Islet of Langerhans (tissue), 1 donor: ENCODE measurements around the gene MYH11.

Experiments used
- FAIRE-seq: peaks from one replicate; lab custom pipeline; 2011; peaks lifted over from hg19 to GRCh38; lab: Jason Lieb, UNC

MYH11 gene

DNA sequence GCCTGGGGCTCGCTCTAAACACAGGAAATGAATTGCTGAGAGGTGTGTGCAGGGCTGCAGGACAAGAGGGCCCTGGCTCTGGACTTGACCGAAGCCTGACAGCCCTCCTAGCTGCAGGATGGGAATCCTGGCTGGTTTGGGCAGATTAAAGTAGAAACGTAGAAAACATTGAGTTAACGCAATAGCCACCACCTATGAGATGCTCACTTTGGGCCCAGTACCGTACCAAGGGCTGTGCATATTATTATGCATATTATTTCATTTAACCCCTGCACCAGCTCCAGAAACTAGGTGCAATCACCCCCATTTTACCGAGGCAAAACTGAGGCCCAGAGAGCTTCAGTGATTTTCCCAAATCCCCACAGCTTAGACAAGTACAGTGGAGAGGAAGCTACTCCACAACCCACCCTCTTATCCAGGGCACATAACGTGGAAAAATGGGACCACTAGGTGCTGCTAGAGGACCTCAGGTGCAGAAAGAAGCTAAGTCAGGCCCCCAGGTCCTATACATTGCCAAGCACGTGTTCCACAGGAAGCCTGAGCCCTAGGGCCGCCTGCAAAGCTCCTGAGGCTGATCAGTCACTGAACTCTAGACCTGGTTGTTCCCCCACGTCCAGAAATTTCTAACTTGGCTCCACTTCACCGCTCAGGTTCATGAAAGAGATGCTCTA, 79.2 kb downstream of the MYH11 start:
- no peak for FAIRE-seq

DNA sequence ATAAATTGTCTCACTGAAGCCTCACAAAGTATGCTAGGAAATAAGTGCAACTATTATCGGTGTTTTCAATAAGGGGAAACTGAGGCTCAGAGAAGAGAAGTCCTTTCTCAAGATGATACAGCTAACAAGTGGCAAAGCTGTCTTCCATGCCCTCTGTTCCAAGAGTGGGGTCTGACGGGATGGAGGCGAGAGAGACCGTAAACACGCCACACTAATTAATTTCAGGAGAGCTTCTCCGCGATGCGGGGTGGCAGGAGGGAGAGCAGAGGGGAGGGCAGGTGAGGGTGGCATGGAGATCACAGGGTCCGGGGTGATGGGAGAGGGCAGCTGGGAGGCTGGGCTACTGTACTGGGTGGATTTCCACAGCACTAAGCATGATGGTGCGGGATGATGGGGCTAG, 80.3 kb downstream of the MYH11 start:
- FAIRE-seq = no peak

DNA sequence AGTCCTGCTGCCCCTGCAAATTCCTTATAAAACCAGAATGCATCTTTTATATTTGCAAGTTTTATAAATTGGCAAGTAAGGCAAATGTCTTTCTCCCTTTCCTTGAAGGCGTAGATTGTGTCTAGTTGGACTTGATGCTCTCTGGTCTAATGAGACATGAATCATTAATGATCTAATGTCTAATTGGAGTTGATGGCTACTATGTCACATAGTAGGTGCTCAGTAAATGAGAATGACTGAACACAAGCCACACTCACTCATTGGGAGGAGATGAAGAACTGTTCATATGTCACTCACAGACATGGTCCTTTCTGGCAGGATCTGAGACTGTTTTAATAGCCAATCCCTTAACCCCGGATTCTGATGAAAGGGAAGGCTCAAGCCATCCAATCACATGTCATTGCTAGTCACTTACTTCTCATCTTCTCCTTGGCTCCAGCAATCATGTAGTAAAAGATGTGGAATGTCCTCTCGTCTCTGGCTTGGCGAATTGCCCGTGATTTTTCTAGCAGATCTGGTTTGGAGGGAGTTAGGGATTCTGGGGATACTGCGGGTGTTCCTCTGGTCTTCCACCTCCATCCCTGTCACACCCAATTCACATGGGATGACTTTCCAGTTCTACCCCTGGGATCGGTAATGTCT, 81.0 kb downstream of the MYH11 start:
- FAIRE-seq = no peak

DNA sequence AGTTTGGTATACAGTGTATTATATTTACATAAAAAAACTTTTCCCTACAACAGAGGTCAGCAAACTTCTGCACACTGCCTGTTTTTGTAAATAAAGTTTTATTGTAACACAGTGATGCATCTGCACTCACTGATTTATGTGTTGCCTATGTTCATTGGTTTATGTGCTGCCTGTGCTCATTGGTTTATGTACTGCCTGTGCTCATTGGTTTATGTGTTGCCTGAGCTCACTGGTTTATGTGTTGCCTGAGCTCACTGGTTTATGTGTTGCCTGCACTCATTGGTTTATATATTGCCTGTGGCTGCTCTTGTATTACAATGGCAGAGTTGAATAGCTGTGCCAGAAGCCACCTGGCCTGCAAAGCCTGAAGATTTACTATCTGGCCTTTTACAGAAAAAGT, 81.6 kb downstream of the MYH11 start:
- no peak for FAIRE-seq

DNA sequence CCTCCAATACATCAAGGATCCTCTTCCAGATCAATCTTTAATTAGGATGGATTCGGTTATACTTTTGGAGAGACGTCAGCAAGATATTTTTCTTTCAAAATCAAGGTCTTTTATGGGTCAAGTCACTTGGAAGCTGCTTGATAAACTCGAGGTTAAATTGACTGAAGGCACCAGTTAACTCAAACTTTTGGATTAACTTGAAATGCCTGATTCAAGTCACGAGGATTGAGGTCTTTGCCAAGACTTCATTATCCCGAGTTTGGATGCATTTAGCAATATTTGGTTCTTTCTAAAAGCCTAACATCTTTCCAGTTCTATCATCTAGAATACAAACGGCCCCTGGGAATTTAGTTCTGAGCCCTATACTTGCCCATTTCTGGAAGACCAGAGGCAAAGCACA, 82.9 kb downstream of the MYH11 start:
- no peak for FAIRE-seq

DNA sequence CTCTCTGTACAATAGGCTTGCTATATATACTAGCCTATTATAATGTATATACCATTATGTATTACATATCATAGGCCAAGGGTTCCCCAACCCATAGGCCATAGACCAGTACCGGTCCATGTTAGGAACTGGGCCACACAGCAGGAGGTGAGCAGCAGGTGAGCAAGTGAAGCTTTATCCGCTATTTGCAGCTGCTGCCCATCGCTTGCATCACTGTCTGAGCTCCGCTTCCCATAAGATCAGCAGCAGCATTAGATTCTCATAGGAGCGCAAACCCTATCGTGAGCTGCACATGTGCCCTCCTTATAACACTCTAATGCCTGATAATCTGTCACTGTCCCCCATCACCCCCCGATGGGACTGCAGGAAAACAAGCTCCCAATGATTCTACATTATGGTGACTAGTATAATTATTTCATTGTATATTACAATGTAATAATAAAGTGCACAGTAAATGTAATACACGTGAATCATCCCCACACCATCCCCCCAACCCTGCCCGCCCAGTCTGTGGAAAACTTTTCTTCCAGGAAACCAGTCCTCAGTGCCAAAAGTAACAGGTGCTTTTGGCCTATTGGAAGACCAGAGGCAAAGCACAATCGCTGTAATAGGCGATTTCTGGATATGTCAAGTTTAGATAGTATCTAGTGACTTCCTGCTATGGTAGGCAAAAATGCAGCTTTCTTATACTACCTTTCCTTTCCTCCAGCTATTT, 84.1 kb downstream of the MYH11 start:
- FAIRE-seq = no peak

DNA sequence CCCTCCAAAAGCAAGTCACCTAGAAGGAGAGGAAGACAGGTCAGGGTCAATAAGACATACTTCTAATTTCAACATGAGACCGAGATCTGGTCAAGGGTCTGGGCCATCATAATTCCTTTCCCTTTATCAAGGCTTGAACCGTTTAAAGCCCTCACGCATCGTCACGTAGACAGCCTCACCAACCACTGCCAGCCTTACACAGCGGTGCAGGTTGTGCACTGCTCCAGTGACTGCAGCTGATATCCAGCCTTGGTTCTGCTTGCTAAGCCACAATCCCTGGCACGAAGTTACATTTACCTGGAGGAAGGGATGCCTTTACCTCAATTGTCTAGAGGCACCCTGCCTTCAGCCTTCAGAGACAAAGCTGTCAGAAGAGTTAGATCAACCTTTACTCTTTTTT, 85.1 kb downstream of the MYH11 start:
- no peak for FAIRE-seq

DNA sequence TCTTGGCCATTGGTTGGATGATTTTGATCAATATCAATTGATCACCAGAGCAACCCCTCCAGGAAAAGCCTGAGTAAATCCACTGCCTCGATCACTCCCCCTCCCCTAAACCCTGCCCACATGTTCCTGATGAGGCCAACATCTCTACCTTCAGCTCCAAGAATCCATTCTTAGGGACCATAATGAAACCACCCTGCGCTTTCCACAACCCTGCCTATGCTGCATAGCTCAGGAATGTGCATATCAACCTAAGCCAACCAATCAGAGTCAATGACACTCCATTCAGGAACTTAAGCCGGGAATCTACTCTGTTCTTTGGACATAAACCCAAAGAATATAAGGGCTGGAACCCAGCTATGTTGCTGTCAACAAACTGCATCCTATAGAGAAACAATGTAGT, 86.3 kb downstream of the MYH11 start:
- no peak for FAIRE-seq

DNA sequence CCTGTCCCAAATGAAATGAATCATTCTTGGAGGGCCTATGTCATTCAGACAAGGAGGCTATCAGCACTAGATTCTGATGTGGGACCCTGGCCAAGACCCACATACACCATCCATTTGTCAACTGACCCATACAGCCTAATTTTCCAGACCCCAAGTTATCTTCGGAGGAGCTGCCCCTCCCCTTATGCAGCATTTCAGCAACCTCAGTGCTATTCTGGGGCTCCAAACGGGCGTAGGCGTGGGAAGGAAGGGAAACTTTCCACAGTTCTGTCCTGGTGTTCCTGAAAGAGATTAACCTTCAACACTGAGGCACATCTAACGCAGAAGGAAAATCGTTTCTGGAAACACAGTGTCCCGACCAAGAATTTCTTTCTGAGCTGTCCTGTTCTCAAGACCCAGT, 86.7 kb downstream of the MYH11 start:
- FAIRE-seq = no peak

DNA sequence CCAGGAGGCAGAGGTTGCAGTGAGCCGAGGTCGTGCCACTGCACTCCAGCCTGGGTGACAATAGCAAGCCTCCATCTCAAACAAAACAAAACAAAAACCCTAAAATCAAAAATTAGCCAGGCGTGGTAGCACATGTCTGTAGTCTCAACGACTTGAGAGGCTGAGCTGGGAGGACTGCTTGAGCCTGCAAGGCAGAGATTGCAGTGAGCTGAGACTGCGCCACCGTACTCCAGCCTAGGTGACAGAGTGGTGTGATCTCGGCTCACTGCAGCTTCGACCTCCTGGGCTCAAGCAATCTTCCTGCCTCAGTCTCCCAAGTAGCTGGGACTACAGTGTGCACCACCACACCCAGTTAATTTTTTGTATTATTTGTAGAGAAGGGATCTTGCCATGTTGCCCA, 87.6 kb downstream of the MYH11 start:
- no peak for FAIRE-seq

DNA sequence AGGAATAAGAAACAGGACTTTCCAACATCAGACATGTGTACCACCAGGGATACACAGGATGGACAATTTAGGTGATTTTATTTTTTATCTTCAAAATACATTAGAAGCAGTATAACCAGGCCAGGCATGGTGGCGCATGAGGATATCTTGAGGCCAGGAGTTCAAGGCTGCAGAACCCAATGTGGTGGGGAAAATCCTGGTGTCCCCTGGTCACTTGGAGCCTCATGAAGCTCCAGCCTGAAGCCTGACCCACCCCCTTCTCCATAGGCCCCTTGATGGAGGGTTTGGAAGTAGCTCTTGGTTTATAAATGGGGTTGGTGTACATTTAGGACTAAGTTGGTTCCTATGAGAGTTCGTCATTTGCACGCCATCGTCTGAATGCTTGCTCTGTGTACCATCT, 88.6 kb downstream of the MYH11 start:
- FAIRE-seq = no peak

DNA sequence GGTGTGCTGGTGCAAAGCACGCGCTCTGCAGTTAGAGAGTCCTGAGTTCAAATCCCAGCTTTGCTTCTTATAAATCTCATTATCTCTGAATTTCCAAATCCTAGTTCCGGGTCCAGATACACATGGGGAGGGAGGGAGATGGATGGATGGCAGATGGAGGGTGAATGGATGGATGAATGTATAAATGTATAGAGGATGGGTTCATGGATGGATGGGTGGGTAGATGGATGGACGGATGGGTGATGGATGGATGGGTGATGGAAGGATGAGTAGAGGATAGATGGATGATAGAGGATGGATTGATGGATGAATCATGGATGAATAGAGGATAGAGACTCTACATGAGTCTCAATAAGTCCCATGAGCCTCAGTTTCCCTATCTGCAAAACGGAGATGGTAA, 89.9 kb downstream of the MYH11 start:
- FAIRE-seq = no peak

DNA sequence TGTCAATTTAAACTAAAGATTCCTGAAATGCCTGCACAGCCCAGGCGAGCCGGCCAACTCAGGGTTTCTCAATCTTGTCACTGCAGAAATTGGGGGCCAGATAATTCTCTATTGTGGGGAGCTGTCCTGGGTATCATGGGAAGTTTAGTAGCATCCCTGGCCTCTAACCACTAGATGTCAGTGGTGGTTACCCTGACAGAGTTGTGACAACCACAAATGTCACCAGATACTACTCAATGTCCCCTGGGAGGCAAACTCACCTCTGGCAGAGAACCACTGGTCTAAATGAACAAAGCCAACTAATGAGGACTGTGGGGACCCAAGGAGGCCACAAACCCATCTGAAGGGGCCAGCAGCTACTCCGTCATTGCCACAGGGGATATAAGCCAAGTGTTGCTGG, 90.9 kb downstream of the MYH11 start:
- no peak for FAIRE-seq

DNA sequence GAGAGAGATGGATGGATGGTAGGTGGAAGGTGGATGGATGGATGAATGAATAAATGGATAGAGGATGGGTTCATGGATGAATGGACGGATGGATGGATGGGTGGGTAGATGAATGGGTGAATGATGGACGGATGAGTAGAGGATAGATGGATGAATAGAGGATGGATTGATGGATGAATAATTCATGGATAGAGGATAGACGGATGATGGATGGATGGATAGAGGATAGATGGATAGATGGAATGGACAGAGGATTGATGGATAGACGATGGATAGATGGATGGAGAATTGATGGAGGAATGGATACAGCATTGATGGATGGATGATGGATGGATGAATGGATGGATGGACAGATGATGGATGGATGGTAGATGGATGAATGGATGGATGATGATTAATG, 91.7 kb downstream of the MYH11 start:
- no peak for FAIRE-seq

DNA sequence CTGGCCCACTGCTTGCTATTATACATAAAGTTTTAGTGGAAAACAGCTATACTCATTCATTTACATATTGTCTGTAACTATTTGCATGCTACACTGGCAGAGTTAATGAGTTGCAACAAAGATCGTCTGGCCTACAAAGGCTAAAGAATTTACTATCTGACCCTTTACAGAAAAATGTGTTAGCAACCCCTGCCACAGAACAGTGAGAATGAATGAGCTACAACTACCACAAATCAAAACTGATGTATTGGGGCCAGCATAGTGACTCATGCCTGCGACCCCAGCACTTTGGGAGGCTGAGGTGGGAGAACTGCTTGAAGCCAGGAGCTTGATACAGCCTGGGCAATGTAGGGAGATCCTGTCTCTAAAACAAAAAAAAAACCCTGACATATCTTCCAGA, 92.7 kb downstream of the MYH11 start:
- FAIRE-seq = no peak

DNA sequence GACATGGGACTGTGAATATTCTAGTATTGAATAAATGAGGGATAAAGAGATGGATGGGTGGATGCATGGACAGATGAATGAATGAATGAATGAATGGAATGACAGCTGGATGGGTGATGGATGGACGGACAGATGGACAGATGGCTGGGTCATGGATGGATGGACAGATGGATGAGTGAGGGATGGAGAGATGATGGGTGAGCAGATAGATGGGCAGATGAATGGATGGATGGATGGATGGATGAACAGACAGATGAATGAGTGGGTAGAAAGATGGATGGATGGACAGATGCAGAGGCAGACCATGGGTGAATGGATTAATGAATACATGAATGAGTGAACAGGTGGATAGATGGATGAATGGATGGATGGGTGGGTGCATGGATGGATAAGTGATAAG, 96.7 kb downstream of the MYH11 start:
- FAIRE-seq = no peak

DNA sequence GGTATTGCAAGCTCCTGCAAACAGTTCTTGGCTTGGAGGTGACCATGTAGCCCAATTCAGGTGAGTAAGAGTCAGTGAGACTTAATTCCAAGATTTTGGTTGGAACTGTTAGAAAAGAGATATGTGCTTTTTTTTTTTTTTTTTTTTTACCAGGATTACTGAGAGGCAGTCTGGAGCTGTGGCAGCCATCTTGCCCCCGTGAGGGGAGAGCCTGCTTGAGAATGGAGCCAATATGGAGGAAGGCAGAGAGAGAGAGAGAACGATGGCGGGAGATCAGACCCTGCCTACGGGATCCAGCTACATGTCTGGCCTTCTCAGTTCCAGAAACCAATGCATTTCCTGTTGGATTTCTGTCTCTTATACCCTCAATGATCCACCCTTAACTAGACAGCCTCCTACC, 97.8 kb downstream of the MYH11 start:
- FAIRE-seq = no peak

DNA sequence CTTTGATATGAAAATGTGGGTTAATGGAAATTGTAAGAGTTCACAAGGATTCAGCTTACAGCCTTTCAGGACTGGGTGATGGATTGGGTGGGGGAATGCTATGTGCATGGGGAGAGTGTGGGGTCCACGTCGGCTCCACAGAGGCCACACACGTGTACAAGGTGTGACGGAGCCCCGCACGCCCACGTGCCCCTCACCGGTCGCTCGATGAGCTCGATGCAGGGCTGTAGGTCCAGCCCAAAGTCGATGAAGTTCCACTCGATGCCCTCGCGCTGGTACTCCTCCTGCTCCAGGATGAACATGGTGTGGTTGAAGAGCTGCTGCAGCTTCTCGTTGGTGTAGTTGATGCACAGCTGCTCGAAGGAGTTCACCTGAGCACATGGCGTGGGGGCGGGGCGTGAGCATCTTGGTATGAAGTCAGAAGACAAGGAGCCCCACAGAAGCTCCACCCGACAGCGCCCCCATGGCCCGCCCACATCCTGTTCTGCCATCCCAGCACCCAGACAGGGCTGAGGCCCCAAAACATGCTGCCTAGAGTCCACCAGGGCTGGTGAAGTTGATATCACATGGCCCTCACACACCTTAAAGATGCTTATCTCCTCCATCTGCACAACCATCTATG, 99.1 kb downstream of the MYH11 start:
- no peak for FAIRE-seq

DNA sequence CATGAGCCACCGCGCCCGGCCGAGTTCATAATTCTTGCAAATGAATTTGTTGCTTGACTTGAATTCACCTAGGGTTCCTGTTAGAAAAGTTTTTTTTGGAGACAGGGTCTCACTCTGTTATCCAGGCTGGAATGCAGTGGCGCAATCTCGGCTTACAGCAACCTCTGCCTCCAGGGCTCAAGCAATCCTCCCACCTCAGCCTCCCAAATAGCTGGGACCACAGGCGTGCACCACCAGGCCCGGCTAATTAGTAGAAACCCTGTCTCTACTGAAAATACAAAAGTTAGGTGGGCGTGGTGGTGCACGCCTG, 99.8 kb downstream of the MYH11 start:
- no peak for FAIRE-seq

DNA sequence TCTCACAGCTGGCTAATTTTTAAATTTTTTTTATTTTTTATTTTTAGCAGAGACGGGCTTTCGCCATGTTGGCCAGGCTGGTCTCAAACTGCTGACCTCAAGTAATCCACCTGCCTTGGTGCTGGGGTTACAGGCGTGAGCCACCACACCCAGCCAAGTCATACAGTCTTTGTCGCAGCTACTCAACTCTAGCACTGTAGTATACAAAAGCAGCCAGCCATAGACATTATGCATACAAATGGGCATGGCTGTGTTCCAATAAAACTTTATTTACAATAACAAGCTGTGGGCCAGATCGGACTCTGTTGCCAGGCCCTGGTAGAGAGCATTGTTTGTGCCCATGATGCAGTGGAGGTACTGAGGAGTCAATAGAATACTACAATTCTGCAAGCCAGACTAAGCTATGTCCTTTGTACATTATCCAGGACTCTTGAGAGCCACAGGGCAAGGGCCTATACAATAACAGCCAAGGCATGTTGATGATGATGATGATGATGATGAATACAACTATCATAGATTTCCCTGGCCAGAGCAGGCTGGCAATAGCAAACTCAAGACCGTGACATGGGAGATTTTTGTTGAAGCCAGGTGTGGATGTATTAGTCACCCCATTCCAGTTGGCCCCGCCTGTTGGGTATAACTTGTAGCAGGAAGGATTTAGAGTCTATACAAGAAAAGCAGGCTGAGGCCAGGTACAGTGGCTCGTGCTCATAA, 101.8 kb downstream of the MYH11 start:
- FAIRE-seq = no peak

DNA sequence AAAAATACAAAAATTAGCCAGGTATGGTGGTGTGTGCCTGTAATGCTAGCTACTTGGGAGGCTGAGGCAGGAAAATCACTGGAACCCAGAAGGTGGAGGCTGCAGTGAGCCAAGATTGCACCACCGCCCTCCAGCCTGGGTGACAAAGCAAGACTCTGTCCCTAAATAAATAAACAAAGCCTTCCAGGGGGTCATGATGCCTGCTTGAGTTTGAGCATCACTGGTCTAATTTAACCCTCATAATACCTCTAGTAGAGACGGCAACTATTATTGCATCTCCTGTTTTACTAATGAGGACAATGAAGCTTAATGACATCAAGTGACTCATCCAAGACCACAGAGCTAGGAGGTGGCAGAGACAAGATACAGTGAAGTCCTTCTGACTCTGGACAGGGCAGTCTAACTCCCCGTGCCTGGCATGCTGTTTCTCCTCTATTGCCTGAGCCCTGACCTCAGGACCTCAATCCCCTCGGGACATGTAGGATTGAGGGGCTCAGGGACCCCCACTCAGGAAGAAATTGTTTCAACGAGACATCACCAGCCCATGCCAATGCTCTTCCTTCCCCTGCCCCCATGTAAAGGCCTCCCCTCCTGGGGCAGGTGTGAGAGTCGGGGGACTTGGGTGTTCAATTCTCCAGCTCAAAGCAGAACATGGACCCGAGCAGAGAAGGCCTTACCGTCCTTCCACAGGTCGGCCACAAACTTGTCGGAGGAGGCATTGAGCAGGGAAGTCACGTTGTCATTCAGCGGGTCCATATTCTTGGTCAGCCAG, 103.9 kb downstream of the MYH11 start:
- no peak for FAIRE-seq

DNA sequence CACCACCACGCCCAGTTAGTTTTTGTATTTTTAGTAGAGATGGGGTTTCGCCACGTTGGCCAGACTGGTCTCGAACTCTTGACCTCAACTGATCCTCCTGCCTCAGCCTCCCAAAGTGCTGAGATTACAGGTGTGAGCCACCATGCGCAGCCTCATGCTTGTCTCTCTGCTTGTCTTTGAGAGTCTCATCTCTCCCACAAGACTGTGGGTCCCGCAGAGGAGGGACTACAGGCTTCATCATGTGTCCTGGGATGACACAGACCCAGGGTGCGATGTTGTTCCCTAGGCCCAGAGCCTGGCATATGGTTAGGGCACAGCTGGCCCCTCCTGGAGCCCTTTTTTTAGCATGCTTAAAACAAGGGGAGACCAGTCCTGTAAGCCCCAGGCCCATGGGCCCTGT, 104.9 kb downstream of the MYH11 start:
- FAIRE-seq = no peak
